Caco-2 (cell line): ENCODE data around the gene AP3B1. TPM values are rescaled to one million over a fixed set of nuclear protein-coding genes. Genes with fewer than 3 reads are reported as not detected.

Experiments
- BruUV-seq: library from RNA; stranded (reverse); fragments of 400-500 nt; replicated peaks from 2 replicates; lab custom pipeline; 2021; lab: Mats Ljungman, UMichigan
- CTCF ChIA-PET: fragments of 300-600 bp; sonication (Branson Sonifier 250); formaldehyde crosslinking; loops from one replicate; lab custom pipeline; 2022; ENCODE audit warnings: antibody characterized with exemption; lab: Charles Lee
- POLR2A ChIA-PET: fragments of 300-600 bp; sonication (Branson Sonifier 250); formaldehyde crosslinking; loops from one replicate; lab custom pipeline; 2022; ENCODE audit warnings: antibody characterized with exemption; lab: Charles Lee
- DNase-seq, 2 experiments: peaks; one replicate each; pipeline versions ENCODE4 v3.0.0 to v3.0.0-alpha.2; 2020 to 2022
- H3K27me3 ChIP-seq: replicated peaks from 2 replicates; pipeline ENCODE4 v1.6.0; 2011; ENCODE audit warnings: low read length; ENCODE audit not compliant: control insufficient read depth, insufficient read depth
- H3K36me3 ChIP-seq: 2 replicates; pipeline ENCODE4 v1.5.1; 2011; ENCODE audit warnings: low read length; ENCODE audit not compliant: control insufficient read depth, insufficient read depth
- H3K4me1 ChIP-seq: fragments of 250-450 bp; sonication (Bioruptor Pico); 2 replicates; pipeline ENCODE4 v1.5.1; 2020; ENCODE audit warnings: mild to moderate bottlenecking
- H3K4me3 ChIP-seq: 2 replicates; pipeline ENCODE4 v1.5.1; 2011; ENCODE audit warnings: low read depth, mild to moderate bottlenecking, control low read depth, low read length
- H3K9me3 ChIP-seq: fragments of 250-450 bp; sonication (Bioruptor Pico); 2 replicates; pipeline ENCODE4 v1.5.1; 2020; ENCODE audit warnings: mild to moderate bottlenecking, moderate library complexity
- H3K27ac Mint-ChIP-seq: one replicate; pipeline ENCODE4 v1.8.0; 2022; ENCODE audit warnings: mixed read lengths; ENCODE audit not compliant: unreplicated experiment
- H3K27me3 Mint-ChIP-seq: one replicate; pipeline ENCODE4 v1.8.0; 2022; ENCODE audit warnings: mixed read lengths; ENCODE audit not compliant: insufficient read depth, unreplicated experiment
- H3K36me3 Mint-ChIP-seq: one replicate; pipeline ENCODE4 v1.8.0; 2022; ENCODE audit warnings: mild to moderate bottlenecking, mixed read lengths; ENCODE audit not compliant: insufficient read depth, unreplicated experiment
- H3K4me1 Mint-ChIP-seq: one replicate; pipeline ENCODE4 v1.8.0; 2022; ENCODE audit warnings: low read depth, mixed read lengths; ENCODE audit not compliant: unreplicated experiment
- H3K4me3 Mint-ChIP-seq: one replicate; pipeline ENCODE4 v1.8.0; 2022; ENCODE audit warnings: mild to moderate bottlenecking, moderate library complexity, mixed read lengths; ENCODE audit not compliant: unreplicated experiment
- H3K9me3 Mint-ChIP-seq: one replicate; pipeline ENCODE4 v1.8.0; 2022; ENCODE audit warnings: mixed read lengths; ENCODE audit not compliant: unreplicated experiment
- CTCF ChIP-seq, 2 experiments: fragments of 200-600 bp in 1 of 2; IDR thresholded peaks; 1 replicate in 1 of 2; 2 replicates in 1 of 2; pipeline versions ENCODE4 v1.5.1 to v1.8.0; 2011 to 2022; ENCODE audit warnings: antibody characterized with exemption in 1 of 2, control low read depth in 1 of 2, inconsistent platforms in 1 of 2, low read depth in 1 of 2, low read length in 1 of 2, mild to moderate bottlenecking in 1 of 2, moderate library complexity in 1 of 2; ENCODE audit not compliant: insufficient read depth in 1 of 2, severe bottlenecking in 1 of 2, unreplicated experiment in 1 of 2
- intact Hi-C: fragments of 100-400 bp; cut with micrococcal nuclease; formaldehyde crosslinking; loops from one replicate; pipeline ENCODE4 v1.10.0; 2022; ENCODE audit not compliant: unreplicated experiment
- total RNA-seq: library from RNA; stranded (reverse); gene quantifications from 2 replicates; pipeline ENCODE4 v1.2.3, GENCODE V29; 2022

Gene AP3B1
- total RNA-seq, 1 experiment from 2014 or later = 52.7 TPM

- no peak for DNase-seq
- Histone ChIP-seq H3K9me3 (no peaks in the 10 kb centered on the region), H3K4me3 (no peak overlapping the region), H3K36me3 (no peaks in the 10 kb centered on the region; the same call in 1 of the 2 replicates), H3K27me3 (no peaks in the 10 kb centered on the region), H3K4me1 (0 out of 2 replicates have a peak, but pooled peaks cover 3% of the 10 kb centered on the region)
- Mint-ChIP-seq H3K4me1 (no peaks in the 10 kb centered on the region), H3K27ac (no peak overlapping the region), H3K36me3 (peaks cover 25% of the 10 kb centered on the region), H3K4me3 (no peak overlapping the region), H3K27me3 (no peaks in the 10 kb centered on the region), H3K9me3 (no peaks in the 10 kb centered on the region)
- POLR2A ChIA-PET = no interaction called here
- BruUV-seq = no TSS peak
- intact Hi-C loops = no loop called here
- no peak for TF ChIP-seq CTCF (IDR thresholded peaks at IDR 0.05; ENCODE audit: insufficient read depth in 1 of 2, low read depth in 1 of 2, low read length in 1 of 2, severe bottlenecking in 1 of 2, unreplicated experiment in 1 of 2)
- CTCF ChIA-PET = no interaction called here
Measured at GRCh38 chr5:77993855-77994318, 300.6 kb downstream of the AP3B1 start.

GRCh38 chr5:77993141-77993854 lies 301.2 kb downstream of the AP3B1 start:
- H3K27me3 ChIP-seq = no peaks in the 10 kb centered on the region
- H3K36me3 Mint-ChIP-seq = peaks cover 19% of the 10 kb centered on the region
- CTCF ChIA-PET = no interaction called here
- POLR2A ChIA-PET = no interaction called here
- BruUV-seq = no TSS peak
- H3K27ac Mint-ChIP-seq = no peak overlapping the region
- H3K9me3 ChIP-seq = no peaks in the 10 kb centered on the region
- H3K27me3 Mint-ChIP-seq = no peaks in the 10 kb centered on the region
- no peaks in the 10 kb centered on the region for H3K36me3 ChIP-seq
- no peak for TF ChIP-seq CTCF (IDR thresholded peaks at IDR 0.05; ENCODE audit: insufficient read depth in 1 of 2, low read depth in 1 of 2, low read length in 1 of 2, severe bottlenecking in 1 of 2, unreplicated experiment in 1 of 2)
- 0 out of 2 replicates have a peak, but pooled peaks cover 3% of the 10 kb centered on the region for H3K4me1 ChIP-seq
- no peaks in the 10 kb centered on the region for H3K4me1 Mint-ChIP-seq
- H3K9me3 Mint-ChIP-seq = no peaks in the 10 kb centered on the region
- H3K4me3 Mint-ChIP-seq = no peak overlapping the region
- DNase-seq = no peak
- intact Hi-C loops = no loop called here
- no peak overlapping the region for H3K4me3 ChIP-seq

- no TSS peak for BruUV-seq
Measured at GRCh38 chr5:77991084-77991483, 303.4 kb downstream of the AP3B1 start.

More at GRCh38 chr5:77991084-77991483, 303.4 kb downstream of the AP3B1 start:
- no peaks in the 10 kb centered on the region for H3K27me3 ChIP-seq
- Mint-ChIP-seq H3K27me3 (no peaks in the 10 kb centered on the region), H3K9me3 (no peaks in the 10 kb centered on the region), H3K4me1 (no peaks in the 10 kb centered on the region), H3K27ac (no peak overlapping the region), H3K36me3 (peaks cover 18% of the 10 kb centered on the region), H3K4me3 (no peak overlapping the region)
- ChIA-PET POLR2A (no interaction called here), CTCF (no interaction called here)
- intact Hi-C loops = no loop called here
- no peaks in the 10 kb centered on the region for H3K4me1 ChIP-seq
- no peaks in the 10 kb centered on the region for H3K36me3 ChIP-seq
- no peak for DNase-seq
- TF ChIP-seq CTCF (IDR thresholded peaks at IDR 0.05; ENCODE audit: insufficient read depth in 1 of 2, low read depth in 1 of 2, low read length in 1 of 2, severe bottlenecking in 1 of 2, unreplicated experiment in 1 of 2) = no peak
- H3K9me3 ChIP-seq = no peaks in the 10 kb centered on the region
- H3K4me3 ChIP-seq = no peak overlapping the region
